Measurements from ENCODE around the gene UTP14A. TPM values are rescaled to one million over a fixed set of nuclear protein-coding genes. Genes with fewer than 3 reads are reported as not detected.

The UTP14A gene
- polyA plus RNA-seq, 1 experiment = 12.0 TPM

DNA sequence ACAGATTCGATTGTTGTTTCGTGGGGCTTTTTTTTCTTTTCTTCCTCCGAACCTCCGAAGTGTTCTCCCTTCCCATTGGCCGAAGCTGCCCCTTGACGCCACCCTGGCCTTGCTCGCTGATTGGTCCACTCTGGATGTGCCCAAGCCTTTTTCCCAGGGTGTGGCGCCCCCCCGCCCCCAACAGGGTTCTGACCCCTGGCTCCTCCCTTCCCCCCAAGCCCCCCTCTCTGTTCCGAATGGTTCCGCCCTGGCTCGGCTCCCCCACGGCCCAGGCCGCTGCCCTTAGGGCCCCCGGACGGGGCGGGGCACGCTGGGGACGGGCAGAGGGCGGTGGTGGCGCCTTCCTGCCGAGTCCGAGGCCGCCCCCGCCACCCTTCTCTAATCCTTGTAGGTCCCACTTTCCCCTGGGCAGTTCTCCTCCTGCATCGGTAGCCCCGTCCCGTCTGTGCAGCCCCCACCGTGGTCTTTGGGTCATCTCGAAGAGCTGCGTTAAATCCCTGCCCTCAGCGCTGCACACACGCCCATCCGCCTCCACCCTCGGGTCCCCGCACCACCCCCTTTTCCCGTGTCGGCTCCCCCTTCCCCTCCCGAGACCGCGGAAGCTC, 25.5 kb downstream of the UTP14A start:
- H3K27me3 ChIP-seq (ENCODE audit: control insufficient read depth, insufficient read depth, low read length) = peaks cover 1% of the 10 kb centered on the region; the same call in 1 of the 2 replicates
- DNase-seq (ENCODE audit: low read depth) = peak; percentile 55
- H3K4me3 ChIP-seq (ENCODE audit: low read depth, low read length) = peak overlapping the region; percentile 64
- ChIA-PET CTCF (interaction anchor here (0.7 to 0.8 kb wide), 2 partner anchors 97 to 129 kb away, joined by 5 to 6 read pairs; no protein-coding TSS in a partner anchor), POLR2A (interaction anchor here (0.6 kb wide), 1 partner anchor 57 kb away, joined by 3 read pairs; no protein-coding TSS in a partner anchor)
- H3K36me3 ChIP-seq (ENCODE audit: control insufficient read depth, insufficient read depth, low read length) = no peaks in the 10 kb centered on the region
- TF ChIP-seq, protein P1, sequence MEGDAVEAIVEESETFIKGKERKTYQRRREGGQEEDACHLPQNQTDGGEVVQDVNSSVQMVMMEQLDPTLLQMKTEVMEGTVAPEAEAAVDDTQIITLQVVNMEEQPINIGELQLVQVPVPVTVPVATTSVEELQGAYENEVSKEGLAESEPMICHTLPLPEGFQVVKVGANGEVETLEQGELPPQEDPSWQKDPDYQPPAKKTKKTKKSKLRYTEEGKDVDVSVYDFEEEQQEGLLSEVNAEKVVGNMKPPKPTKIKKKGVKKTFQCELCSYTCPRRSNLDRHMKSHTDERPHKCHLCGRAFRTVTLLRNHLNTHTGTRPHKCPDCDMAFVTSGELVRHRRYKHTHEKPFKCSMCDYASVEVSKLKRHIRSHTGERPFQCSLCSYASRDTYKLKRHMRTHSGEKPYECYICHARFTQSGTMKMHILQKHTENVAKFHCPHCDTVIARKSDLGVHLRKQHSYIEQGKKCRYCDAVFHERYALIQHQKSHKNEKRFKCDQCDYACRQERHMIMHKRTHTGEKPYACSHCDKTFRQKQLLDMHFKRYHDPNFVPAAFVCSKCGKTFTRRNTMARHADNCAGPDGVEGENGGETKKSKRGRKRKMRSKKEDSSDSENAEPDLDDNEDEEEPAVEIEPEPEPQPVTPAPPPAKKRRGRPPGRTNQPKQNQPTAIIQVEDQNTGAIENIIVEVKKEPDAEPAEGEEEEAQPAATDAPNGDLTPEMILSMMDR (IDR thresholded peaks at IDR 0.05; ENCODE audit: insufficient read depth, low read depth, low read length) = no peak

DNA sequence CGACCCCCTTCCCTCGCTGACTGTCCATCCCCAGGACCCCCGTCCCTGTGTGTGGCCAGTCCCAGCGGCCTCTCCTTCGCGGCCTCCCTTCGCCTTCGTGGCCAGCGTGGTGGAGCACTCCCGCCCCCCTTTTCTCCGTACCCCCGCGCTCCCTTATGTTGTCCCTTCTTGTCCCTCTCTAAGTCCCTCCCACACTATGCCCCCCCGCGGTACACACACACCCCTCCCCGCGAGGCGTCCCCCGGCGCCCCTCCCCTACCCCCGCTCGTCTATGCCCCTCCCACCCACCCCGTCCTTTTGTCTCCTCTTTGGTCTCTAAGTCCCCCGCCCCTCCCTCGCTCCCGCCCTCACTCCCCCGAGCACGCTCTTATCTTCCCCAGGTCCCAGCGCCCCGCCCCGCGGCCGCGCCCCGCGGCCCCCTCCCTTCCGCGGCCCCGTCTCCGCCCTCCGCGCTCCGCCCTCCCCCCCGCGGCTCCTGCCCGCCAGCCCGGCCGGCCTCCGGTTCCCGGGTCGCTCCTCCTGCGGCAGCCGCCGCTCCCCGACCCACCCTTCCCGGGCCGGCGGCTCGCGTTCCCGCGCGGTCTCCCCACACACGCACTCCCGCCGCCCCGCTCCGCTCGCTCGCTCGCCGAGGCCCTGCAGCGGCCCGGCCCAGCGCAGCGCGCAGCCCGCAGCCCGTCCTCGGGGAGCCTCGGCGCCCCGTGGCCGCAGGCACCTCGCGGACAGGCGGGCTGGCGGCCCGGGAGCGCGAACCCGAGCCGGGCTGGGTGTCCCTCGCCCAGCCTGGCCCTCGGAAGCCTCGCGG, 26.3 kb downstream of the UTP14A start:
- peak; percentile 38 for DNase-seq (ENCODE audit: low read depth)
- peaks cover 3% of the 10 kb centered on the region; the same call in 1 of the 2 replicates for H3K27me3 ChIP-seq (ENCODE audit: control insufficient read depth, insufficient read depth, low read length)
- ChIA-PET POLR2A (no interaction called here), CTCF (no interaction called here)
- no peaks in the 10 kb centered on the region for H3K36me3 ChIP-seq (ENCODE audit: control insufficient read depth, insufficient read depth, low read length)
- TF ChIP-seq, protein P1 (IDR thresholded peaks at IDR 0.05; ENCODE audit: insufficient read depth, low read depth, low read length) = no peak
- H3K4me3 ChIP-seq (ENCODE audit: low read depth, low read length) = peak overlapping the region; percentile 64

DNA sequence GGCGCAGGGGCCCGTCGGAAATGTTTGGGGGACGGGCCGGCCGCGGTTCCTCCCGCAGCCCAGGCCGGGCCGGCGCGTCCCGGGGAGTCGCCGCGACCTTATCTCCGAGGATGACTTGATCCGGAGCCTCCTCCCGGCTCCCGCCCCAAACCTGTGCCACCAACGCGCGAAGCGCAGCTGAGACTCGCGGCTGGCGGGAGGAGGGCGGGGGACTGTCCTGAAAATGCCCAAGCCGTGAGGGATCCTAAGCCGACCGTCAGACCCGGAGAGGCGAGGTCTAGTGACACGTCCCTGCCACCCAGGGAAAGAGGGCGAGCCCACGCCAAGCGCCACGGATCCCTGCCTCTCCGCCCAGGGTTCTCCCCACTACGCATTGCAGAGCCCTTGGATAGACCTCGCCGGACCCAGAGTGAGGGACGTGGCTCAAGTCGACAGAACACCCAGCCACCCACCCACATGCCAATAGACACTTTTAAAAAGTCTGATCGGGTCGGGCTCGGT, 26.9 kb downstream of the UTP14A start:
- TF ChIP-seq, protein P1 (IDR thresholded peaks at IDR 0.05; ENCODE audit: insufficient read depth, low read depth, low read length) = no peak
- peaks cover 3% of the 10 kb centered on the region; the same call in 1 of the 2 replicates for H3K27me3 ChIP-seq (ENCODE audit: control insufficient read depth, insufficient read depth, low read length)
- DNase-seq (ENCODE audit: low read depth) = no peak
- H3K4me3 ChIP-seq (ENCODE audit: low read depth, low read length) = peak overlapping the region; percentile 30
- no peaks in the 10 kb centered on the region for H3K36me3 ChIP-seq (ENCODE audit: control insufficient read depth, insufficient read depth, low read length)
- ChIA-PET POLR2A (no interaction called here), CTCF (no interaction called here)

DNA sequence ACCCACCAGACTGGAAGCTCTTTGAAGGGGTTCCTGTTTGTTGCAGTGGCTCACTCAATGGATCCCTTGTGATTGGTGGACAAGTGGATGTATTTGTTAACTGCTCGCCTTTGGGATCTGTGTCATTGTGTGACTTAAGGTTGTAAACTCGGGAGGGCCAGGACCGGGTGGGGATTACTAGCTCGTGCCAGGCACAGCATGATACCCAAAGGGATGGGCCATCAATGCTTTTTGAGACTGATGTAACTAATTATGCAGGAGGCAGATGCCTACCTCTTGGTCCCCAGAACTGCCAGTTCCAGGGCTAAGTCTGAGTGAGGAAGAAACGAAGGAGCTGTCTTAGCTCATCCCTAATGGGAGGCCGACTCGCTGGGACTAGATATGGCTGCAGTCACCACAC, 27.7 kb downstream of the UTP14A start:
- H3K27me3 ChIP-seq (ENCODE audit: control insufficient read depth, insufficient read depth, low read length) = peaks cover 3% of the 10 kb centered on the region; the same call in 1 of the 2 replicates
- POLR2A ChIA-PET = no interaction called here
- CTCF ChIA-PET = interaction anchor here (1.2 kb wide), 1 partner anchor 94 kb away, joined by 3 read pairs; no protein-coding TSS in a partner anchor
- H3K4me3 ChIP-seq (ENCODE audit: low read depth, low read length) = no peak overlapping the region
- H3K36me3 ChIP-seq (ENCODE audit: control insufficient read depth, insufficient read depth, low read length) = no peaks in the 10 kb centered on the region
- TF ChIP-seq, protein P1 (IDR thresholded peaks at IDR 0.05; ENCODE audit: insufficient read depth, low read depth, low read length) = no peak
- no peak for DNase-seq (ENCODE audit: low read depth)

DNA sequence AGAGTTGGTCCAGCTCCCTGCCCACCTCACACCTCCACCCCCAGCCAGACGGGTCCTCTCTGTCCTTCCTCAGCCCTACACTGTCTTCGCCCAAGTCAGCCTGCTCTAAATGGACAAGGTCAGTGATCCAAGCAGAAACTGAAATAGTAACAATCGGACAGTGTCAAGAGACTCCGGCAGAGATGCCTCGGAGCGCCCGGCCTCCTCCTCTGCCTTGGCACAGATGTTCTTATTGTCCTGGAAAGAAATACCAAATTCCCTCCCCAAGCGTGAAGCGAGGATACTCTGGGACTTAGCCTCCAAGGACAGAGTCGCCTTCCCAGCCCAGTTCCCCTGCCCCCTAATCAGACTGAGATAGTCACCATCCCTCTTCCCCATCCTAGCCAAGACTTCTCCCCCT, 28.5 kb downstream of the UTP14A start:
- H3K36me3 ChIP-seq (ENCODE audit: control insufficient read depth, insufficient read depth, low read length) = no peaks in the 10 kb centered on the region
- no peak for DNase-seq (ENCODE audit: low read depth)
- H3K27me3 ChIP-seq (ENCODE audit: control insufficient read depth, insufficient read depth, low read length) = peaks cover 3% of the 10 kb centered on the region; the same call in 1 of the 2 replicates
- POLR2A ChIA-PET = no interaction called here
- H3K4me3 ChIP-seq (ENCODE audit: low read depth, low read length) = no peak overlapping the region
- CTCF ChIA-PET = interaction anchor here (1.2 kb wide), 1 partner anchor 94 kb away, joined by 3 read pairs; no protein-coding TSS in a partner anchor
- TF ChIP-seq, protein P1 (IDR thresholded peaks at IDR 0.05; ENCODE audit: insufficient read depth, low read depth, low read length) = no peak
